HG03439 (cell line): Measurements from ENCODE around the gene EHMT1.
A peak's percentile ranks its signal among the peaks of the same experiment; 100 is the strongest.

Experiments used
- ATAC-seq: cut with Tn5 transposase; IDR thresholded peaks from one replicate; pipeline ENCODE4 v1.9.1; 2021; ENCODE audit warnings: mild to moderate bottlenecking, moderate library complexity; ENCODE audit not compliant: unreplicated experiment

The EHMT1 gene

DNA sequence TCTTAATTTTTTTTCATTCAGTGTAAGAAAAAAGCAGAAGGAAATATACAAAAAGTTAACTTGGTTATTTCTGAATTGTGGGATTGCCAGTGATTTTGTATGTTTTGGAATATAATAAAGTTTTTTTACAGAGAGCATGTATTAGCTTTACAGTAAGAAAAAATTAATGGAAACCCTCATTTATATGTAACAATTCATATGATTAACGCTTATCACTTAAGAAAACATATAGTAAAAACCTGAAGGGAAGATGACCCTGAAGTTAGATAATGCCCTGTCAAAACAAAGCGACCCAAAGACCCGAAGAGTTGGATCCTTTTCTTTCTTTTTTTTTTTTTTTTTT is 52.4 kb downstream of the EHMT1 start:
- no peak for ATAC-seq

DNA sequence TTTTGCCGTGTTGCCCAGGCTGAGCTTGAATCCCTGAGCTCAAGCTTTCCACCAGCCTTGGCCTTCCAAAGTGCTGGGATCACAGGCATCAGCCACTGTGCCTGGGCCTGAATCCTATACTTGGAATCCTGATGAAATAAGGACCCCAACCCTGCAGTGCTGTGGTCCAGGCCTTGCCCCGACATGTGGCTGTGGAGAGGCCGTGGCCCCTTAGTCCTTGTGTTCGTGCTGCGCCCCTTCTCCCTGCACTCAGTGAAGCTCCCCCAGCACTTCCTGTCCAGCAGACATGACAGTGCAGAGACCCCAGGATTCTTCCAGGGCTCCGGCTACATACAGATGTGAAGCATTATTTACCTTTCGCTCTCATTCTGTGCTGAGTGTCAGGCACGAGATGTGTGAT is 52.9 kb downstream of the EHMT1 start:
- ATAC-seq = no peak

- ATAC-seq = peak; percentile 62
Measured at GRCh38 chr9:137672907-137673791, 54.3 kb downstream of the EHMT1 start.

- no peak for ATAC-seq
Measured at GRCh38 chr9:137673886-137674285, 55.1 kb downstream of the EHMT1 start.

DNA sequence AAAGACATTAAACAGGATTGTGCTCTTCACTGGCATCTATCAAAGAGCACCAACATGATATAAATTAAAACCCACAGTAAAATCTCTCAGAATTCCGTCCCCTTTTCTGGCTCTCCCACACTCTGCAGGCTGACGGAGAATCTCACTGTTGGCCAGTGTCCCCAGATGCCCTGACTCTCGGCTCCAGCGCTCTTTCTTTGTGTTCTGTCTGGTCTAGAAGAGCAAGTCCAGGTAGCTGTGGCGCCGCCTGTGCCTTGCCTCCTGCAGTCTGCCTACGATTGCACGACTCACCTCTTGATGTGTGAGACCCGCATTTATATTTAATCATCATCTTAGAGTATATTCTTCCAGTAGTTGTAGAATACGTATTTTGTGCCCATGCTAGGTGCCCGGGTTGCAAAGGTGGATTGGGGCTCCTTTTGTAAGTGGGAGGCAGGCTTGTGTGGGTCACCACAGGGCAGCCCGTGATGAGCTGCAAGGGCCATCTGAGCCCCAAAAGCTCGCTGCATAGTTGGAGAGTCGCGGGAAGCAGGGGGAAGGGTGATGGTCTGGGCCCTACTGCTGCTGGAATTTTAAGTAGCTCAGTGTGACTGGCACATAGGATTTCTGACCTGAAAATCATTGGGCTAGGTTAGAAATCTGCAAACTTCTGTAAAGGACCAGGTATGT is 55.6 kb downstream of the EHMT1 start:
- no peak for ATAC-seq

GRCh38 chr9:137674976-137675320 is 56.1 kb downstream of the EHMT1 start:
- no peak for ATAC-seq

GRCh38 chr9:137676998-137677397 is 58.2 kb downstream of the EHMT1 start:
- no peak for ATAC-seq

- no peak for ATAC-seq
Measured at GRCh38 chr9:137678202-137678601, 59.4 kb downstream of the EHMT1 start.

DNA sequence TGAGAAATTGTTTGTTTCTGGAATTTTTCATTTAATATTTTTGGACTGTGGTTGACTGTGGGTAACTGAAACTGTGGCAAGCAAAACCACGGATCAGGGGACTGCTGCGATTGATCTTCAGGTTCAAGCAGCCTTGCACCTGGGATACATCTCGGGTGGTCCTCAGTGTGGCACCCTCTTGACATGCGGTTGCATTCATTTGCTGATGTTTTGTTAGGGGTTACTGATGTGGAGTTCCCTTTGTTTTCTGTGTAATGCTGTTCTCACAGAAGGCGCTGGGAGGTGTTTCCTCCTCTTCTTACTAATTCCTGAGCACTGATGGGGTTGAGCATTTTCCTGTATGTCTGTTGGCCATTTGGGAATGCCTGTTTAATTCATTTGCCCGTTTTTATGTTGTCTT is 60.4 kb downstream of the EHMT1 start:
- ATAC-seq = no peak

DNA sequence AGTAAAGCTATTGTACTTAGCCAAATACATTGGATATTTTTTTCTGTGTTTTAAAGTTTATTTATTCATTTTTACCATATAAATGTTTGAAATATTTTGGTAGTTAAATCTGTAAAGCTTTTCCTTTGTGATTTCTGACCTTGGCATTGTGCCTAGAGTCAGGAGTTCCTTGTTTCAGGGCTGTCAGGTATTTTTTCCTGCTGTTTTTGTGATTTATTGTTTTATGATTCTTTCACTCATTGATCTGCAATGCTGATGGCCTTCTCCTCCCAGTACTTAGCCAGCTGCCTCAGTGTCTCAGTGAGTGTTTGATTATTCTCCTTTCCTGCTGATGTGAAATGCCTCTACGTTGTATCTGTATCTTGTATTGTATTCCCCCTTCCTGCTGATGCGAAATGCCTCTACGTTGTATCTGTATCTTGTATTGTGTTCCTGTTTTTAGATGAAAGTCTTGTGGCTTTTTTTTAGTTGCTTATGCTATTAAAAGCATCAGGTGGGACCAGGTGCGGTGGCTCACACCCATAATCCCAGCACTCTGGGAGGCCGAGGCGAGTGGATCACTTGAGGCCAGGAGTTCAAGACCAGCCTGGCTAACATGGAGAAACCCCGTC is 61.0 kb downstream of the EHMT1 start:
- no peak for ATAC-seq

DNA sequence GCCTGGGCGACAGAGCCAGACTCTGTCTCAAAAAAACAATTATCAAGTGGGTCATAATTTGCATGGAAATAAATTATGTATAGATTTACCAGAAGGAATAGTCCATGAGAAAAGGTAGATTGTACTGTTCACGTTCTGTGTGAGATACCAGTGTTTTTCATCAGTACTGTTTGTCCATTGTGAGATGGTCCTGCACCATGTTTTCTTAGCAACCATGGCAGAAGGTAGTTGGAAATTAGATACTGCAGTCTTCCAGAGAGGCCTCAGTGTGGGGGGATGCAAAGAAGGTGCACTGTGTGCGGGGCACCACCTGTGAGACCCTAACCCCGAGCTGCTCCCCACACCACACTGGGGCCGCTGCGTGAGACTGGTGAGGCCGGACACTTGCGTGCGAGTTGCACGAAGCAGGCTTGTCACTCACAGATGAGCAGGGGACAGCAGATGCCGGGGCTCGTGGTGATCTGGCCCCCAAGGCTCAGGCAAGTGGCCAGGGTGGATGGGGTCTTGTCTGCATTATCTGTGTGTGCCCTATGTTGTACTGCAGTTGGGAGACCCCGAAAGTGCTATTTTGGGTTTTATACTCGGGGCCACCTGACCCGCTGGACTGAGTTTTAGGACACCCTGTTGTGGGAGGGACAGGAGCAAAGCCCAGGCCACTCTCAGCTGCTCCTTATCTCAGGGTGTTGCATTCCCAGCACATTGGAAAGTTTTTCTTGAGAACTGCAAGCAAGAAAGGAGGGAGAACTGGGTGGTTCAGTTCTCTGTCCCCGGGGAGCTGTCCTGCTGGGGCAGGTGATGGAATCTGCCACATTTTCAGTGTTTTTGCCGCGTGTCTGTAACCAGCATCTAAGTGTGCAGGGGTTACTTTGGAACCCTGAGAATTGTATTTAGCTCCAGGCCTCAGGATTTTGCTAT is 61.9 kb downstream of the EHMT1 start:
- no peak for ATAC-seq

DNA sequence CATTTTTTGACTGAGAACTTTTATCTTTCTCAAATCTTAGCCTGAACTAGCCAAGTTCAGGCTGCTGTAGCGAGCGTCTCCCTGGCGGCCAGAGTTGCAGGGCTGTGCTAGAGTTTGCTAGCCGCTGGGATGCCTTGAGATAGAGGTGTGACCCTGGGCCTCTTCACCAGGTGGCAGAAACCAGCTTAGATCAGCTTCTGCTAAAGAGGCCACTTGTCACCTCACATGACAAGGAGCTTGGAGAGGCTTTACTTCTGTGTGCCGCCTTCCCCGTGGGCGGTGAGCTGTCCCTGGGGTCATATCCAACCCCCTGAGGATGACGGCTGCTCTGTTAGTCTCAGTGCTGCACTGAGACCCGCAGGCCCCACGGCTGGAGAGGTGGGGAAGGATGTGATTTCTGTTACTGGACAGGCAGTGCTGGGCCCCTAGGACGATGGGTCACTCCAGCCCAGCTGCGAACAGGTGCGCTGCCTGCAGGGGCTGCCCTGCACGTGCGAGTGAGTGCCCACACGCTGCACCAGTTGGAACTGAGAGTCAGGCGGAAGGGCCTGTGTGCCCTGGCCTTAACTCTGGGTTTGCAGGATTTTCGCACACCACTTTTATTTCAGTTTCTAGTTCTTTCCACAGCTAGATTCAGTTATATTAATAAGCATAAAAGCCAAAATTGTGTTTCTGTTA is 63.8 kb downstream of the EHMT1 start:
- no peak for ATAC-seq

DNA sequence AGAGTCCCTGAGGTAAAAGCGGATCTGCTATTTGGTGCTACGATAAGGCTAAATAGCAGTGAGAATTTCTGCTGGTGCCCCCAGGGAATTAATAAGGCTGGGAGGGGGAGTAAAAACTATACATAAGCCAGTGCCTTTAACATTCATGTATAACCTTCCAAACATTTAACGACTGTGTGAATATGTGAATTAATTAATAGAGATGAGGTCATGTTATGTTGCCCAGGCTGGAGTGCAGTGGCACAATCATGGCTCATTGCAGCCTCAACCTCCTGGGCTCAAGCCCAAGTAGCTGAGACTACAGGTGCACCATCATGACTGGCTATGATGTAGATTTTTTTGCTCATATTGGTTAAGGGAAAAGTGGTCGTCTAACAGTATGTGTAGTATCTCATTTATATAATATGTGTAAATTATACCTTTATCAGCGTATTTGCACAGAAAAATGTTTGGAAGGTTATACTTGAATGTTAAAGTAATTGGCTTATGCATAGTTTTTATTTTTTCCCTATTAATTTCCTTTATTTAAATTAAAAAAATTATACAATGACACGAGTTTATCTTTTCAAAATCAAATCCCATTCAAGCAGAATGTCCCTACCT is 64.6 kb downstream of the EHMT1 start:
- no peak for ATAC-seq

GRCh38 chr9:137685035-137685740 is 66.4 kb downstream of the EHMT1 start:
- ATAC-seq = no peak

DNA sequence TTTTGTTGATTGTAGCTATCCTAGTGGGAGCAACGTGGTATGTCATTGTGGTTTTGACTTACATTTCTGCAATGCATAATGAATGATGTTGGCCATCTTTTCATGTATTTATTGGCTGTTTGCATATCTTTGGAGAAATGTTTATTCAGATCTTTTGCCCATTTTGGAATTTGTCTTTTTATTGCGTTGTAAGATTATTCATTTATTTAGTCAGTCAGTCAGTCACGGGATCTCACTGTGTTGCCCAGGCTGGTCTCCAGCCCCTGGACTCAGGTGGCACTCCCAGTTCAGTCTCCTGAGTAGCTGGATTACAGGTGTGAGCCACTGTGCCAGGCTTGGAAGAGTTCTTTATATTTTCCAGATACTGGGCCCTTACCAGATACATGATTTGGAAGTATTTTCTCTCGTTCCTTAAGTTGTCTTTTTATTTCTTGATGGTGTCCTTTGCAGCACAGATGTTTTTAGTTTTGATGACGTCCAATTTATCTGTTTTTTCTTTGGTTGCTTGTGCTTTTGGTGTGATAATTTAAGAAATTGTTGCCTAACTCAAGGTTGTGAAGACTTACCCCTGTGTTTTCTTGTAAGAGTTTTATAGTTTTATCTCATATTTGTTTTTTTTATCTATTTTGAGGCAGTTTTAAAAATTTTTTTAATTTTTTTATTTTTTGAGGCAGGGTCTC is 67.1 kb downstream of the EHMT1 start:
- no peak for ATAC-seq

- no peak for ATAC-seq
Measured at GRCh38 chr9:137688261-137688660, 69.5 kb downstream of the EHMT1 start.

DNA sequence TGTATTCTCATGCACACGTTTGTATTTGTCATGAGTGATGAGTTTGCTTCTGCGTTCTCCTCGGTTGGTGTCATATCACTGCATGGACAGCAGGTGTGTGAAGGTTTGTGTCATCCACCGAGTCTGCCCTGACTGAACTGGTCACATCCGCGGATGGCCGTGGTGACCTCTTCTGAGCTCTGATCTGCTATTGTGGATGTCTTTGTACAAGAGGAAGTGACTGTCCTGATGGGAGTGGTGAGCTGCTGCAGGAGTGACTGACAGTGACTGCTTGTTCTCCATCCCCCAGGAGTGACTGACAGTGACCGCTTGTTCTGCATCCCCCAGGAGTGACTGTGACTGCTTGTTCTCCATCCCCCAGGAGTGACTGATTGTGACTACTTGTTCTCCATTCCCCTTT is 69.9 kb downstream of the EHMT1 start:
- no peak for ATAC-seq

DNA sequence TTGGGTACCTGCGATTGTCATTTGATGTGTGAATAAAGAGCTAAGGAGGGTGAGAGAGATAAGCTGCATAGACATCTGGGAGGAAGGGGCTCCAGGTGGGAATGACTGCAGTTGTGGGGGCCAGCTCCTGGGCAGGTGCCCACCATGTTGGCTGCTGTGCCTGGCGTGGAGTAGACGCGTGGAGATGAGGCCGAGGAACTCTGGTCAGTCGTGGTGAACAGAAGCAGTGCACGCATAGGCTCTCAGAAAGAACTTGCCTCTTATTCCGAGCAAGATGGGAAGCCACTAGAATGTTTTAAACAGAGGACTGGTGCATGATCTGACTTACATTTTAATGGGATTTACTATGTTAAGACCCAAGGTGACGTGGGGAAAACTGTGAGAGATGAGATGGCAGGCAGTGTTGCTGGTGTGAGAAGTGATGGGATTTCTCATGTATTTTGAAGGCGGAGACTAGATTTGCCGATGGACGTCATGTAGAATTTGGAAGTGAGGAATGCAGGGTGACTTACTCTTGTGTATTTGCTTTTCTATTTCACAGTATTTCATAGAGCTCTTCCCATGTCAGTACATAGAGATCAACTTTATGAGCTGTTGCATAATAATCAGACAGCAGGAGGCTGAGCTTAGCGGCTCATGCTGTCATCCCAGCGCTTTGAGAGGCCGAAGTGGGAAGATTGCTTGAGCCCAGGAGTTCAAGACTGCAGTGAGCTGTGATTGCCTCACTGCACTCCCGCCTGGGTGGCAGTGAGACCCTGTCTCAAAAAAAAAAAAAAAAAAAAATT is 71.1 kb downstream of the EHMT1 start:
- ATAC-seq = no peak
